Hippocampal formation (tissue), 2 donors: ENCODE measurements around the gene DTHD1.

Experiments
- DNase-seq, 2 donors: peaks; one replicate each; lab custom pipeline; 2025; lab: John Stamatoyannopoulos, UW

Gene DTHD1

GRCh38 chr4:36313703-36314102, 32.3 kb downstream of the DTHD1 start:
- no peak for DNase-seq

- no peak for DNase-seq
Observed at GRCh38 chr4:36316607-36317006, 35.2 kb downstream of the DTHD1 start.

- DNase-seq, result no peak
Observed at GRCh38 chr4:36317721-36318120, 36.3 kb downstream of the DTHD1 start.

- no peak for DNase-seq
Observed at GRCh38 chr4:36320117-36320896, 38.9 kb downstream of the DTHD1 start.

- DNase-seq, result no peak
Observed at GRCh38 chr4:36321176-36321575, 39.8 kb downstream of the DTHD1 start.

- no peak for DNase-seq
Observed at GRCh38 chr4:36322921-36323354, 41.5 kb downstream of the DTHD1 start.

- DNase-seq, result no peak
Observed at GRCh38 chr4:36323816-36324419, 42.5 kb downstream of the DTHD1 start.

GRCh38 chr4:36324808-36325207, 43.4 kb downstream of the DTHD1 start:
- DNase-seq, result no peak

GRCh38 chr4:36325499-36325898, 44.1 kb downstream of the DTHD1 start:
- DNase-seq, result no peak

- no peak for DNase-seq
Observed at GRCh38 chr4:36325926-36326325, 44.5 kb downstream of the DTHD1 start.

- no peak for DNase-seq
Observed at GRCh38 chr4:36326476-36327029, 45.1 kb downstream of the DTHD1 start.

- DNase-seq, result no peak
Observed at GRCh38 chr4:36327400-36327799, 46.0 kb downstream of the DTHD1 start.

- DNase-seq, result no peak
Observed at GRCh38 chr4:36328130-36328529, 46.7 kb downstream of the DTHD1 start.

- DNase-seq, result no peak
Observed at GRCh38 chr4:36329228-36329627, 47.8 kb downstream of the DTHD1 start.

- no peak for DNase-seq
Observed at GRCh38 chr4:36330796-36331195, 49.4 kb downstream of the DTHD1 start.

GRCh38 chr4:36332023-36332781, 50.8 kb downstream of the DTHD1 start:
- DNase-seq, result peak; percentile 69 to 93

GRCh38 chr4:36332782-36333131, 51.3 kb downstream of the DTHD1 start:
- no peak for DNase-seq

- DNase-seq, result no peak
Observed at GRCh38 chr4:36333303-36333877, 52.0 kb downstream of the DTHD1 start.

- no peak for DNase-seq
Observed at GRCh38 chr4:36337665-36338185, 56.3 kb downstream of the DTHD1 start.

- DNase-seq, result no peak
Observed at GRCh38 chr4:36338973-36339372, 57.6 kb downstream of the DTHD1 start.

- DNase-seq, result no peak
Observed at GRCh38 chr4:36341936-36342335, 60.5 kb downstream of the DTHD1 start.
